Renal pelvis (tissue), 4 donors: ENCODE measurements around the gene SARDH. TPM values are rescaled to one million over a fixed set of nuclear protein-coding genes. Genes with fewer than 3 reads are reported as not detected.

Experiments
- DNase-seq: peaks from one replicate; pipeline ENCODE4 v3.0.0-alpha.2; 2013
- polyA plus RNA-seq, 3 donors: library from polyadenylated mRNA; unstranded; fragments of 120-200 nt; gene quantifications; one replicate each; pipeline ENCODE4 v1.2.1, GENCODE V29; 2013; ENCODE audit not compliant: insufficient read length in 3 of 3

SARDH gene
- polyA plus RNA-seq, 3 donors: 12.9 to 14.8 (median 13.1) TPM

DNA sequence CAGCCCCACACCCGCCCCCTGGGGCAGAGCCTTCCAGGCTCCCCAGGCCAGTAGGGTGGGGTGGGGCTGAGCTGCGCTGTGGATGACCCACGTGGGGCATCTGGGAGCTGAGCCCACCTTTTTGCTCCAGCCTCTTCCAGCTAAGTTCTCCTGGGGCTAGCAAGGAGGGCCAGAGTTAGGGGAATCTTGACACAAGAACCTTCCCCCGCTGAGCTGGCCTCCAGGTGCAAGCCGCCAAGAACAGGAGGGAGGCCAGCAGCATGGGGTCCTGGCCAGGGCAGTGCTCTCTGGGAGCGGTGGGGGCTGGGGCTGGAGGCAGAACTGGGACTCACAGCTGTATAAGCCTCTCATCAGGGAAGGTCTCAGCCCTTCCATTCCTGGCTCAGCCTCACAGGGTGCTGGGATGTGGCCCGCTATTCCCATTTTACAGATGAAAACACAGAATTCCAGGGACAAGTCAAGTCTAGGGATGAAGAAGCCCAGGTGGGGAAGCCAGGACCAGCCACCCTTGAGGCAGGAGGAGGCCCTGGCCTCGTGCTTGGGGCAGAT lies 21.5 kb downstream of the SARDH start:
- no peak for DNase-seq

DNA sequence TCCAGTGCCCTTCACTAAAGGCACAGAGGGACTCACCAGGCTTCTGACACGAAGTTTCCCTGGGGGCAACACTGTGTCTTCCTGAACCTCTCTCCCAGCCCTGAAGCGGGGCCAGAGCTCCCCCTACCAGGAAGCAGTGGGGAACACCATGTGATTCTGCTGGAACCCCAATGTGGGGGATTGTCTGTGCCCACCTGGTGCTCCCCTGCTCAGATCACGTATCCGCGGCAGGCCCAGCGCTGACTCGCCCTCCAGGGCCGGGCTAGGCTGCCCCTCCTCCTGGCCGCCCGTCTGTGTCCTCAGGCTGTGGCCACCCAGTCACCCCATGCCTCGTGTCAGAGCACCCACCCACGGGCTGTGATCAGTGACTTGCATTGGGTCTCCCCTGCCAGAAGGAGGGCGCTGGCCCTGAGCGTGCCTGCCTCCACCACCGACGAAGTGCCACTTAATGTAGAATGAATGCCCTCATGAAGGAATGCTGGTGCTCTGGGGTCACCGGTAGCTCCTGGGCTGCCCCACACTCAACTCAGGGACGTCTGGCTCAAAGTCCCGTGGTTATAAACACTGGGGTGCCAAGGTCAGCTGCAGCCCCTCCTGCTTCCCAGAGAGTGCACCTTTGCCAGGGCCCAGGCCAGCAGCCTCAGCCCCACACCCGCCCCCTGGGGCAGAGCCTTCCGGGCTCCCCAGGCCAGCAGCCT lies 22.1 kb downstream of the SARDH start:
- DNase-seq: no peak

DNA sequence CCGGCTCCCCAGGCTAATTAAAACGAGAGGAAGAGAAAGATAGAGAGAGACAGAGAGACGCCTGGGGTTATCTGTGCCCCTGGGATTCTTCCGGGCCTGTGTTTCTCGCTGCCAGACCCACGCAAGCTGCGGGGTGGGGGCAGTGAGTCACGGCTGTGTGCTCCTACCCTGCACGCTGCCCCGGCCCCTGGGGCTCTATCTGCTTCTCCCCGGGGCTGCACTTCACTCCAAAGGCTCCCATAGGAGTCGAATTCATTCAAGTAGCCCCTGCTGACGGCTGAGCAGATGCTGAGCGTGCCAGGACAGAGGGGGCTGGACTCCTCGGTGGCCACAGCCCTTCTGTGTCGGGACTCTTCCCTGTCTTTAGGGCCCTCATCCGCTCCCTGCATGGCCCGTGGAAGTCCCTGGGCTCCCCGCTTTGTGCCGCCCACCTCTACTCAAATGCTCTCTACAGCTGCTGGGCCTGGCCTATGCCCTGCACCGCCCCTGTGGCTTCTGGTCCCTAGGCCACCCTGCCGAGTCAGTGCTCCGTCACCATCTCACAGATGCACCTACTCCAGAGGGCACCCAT lies 22.8 kb downstream of the SARDH start:
- no peak for DNase-seq

DNA sequence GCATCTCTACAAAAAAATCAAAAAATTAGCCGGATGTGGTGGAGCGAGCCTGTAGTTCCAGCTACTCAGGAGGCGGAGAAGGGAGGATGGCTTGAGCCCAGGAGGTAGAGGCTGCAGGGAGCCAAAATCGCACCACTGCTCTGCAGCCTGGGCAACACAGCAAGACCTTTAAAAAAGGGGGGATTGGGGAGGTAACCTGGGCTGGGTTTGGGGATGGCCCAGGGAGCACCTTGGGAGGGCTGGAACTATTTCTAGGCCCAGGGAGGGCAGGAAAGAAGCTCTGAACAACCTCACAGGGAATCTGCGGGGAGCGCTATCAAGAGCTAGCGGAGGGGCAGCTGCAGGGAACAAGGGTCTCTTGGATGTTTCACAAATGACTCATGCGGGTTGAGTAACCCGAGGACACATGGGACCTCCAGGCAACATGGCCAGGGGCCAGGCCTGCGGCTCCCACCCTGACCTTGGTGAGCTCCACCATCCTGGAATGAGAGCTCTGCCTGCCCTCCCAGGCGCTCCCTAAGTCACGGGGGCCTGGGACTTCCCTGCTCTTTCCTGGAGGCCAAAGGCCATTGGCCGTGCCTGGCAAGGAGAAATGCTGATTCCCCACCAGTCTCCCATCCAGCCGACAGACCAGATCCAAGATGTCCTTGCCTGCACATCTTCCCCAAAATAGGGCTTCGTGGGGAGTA lies 23.4 kb downstream of the SARDH start:
- no peak for DNase-seq

DNA sequence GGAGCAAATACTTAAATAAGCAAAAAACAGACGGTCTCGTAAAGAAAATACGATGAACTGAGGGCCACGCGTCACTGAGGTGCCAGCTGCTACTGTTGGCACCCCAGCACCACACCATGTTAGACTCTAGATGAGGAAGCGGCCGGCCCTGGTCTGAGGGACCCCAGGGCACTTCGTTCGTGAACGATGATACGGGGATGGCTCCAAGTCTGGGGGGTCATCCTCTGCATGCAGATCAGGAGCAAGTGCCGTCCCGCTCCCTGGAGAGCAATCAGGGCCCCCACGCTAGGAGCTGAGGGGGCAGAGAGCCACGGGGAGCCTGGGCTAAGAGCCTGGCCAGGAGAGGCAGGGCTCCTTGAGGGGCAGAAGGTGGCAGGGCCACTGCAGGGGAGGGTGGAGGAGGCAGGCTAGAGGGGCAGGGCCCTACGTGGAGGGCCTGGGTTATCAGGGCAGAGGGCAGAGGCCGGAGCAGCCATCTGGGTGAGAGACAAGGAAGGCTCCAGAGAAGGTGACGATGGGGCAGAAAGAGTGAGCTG lies 24.1 kb downstream of the SARDH start:
- no peak for DNase-seq

DNA sequence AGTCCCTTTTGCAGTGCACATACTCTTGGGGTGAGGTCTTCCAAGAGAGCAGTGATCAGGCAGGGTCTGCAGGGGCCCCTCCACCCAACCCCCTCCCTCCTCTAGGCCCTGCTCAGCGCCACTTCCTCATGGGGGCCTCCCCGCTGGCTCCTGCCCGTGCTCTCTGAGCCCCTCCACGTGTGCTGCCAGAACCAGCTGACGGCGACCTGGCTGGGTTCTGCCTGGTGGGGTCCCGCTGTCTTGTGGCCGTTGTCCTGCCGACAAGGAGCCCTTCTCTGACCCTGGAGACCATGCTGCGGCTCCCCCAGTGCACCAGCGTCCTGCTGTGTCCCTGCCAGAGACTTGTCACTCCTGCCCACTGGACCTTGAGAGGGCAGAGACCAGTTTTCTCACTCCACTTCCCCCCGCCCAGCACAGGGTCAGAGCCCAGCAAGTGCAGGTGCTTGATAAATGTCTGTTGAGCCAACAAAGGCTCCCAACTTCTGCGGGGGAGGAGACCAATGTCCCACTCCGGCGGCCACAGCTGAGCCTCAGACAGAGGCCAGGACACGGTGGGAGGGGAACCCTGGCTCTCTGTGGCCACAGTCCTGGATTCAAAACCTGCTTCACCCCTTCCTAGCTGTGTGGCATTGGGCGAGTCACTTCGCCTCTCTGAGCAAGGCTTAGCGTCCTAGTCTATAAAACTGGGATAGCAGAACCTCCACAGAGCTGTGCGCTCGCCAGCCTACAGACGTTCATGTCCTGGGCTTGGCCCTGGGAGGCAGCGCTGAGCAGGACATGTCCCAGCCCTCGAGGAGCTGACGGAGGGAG lies 24.8 kb downstream of the SARDH start:
- DNase-seq: no peak

DNA sequence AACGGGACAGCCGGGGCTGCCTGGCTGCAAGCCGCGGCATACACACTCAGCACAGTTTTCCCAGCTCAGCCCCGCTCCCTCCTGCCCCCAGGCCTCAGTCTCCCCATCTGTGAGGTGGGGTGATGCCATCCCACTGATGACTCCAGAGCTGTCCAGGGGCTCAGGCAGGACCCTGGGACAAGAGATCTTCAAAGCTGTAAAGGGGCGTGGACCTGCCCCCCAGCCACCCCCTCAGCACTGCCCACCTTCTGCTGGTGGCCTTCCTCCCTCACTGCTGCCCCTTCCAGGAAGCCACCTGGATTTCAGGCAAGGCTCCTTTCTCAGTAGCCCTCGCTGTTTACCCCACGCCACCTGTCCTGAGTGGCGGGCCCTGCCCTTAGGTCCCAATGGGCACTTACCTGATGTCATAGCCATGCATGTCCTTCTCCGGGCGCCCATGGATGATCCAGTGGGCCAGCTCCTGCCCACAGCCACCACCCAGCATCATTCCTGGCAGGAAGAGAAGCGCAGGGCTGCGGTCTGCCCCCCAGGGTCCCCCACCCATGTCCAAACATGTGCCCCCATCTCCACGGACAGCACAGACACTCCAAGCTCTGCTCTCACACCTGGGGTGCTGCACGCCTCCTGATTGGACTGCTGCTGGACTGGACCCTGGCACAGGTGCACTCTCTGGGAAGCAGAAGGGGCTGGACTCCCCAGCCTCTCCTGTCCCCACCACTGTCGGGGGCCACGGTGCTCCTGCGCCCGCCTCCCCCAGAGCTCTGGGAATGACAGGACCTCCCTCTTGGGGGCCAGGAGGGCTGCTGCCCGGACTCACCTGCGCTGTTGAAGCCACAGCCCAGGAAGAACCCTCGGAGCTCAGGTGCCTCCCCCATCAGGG lies 25.7 kb downstream of the SARDH start:
- no peak for DNase-seq

DNA sequence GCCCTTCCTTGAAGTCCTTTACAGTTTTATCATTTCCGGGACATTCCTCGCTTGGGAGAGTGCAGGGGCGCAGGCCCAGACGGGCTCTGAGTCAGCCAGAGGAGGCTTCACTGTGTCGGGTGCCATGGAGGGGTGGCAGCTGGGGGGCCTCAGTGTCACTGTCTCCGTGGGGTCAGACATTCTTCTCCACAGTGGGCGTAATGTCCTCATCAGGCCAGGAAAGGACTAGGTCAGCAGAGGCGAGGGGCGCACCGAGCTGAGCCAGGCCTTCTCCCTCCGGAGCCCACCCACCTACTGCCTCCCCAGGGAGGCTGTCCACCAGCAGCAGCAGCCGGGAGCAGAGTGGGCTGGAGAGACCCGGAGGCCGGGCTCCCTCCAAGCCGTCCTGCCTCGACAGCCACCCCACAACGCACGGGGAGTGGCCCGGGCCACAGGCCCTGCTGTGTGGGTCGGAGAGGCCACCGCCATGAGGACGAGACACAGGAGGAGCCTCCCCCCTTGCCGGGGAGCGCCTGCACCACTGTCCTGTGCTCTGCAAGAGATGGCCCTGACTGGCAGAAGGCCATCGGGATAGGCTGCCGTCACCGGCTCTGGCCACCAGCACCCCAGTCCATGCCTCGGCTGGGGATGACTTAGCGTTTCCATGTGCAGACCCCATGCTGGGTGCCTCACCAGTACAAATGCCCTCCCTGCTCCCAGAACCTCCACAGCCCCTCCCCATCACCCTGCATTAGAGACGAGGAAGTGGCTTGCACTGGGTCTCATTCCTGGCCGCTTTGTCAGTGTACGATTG lies 26.5 kb downstream of the SARDH start:
- DNase-seq: no peak

DNA sequence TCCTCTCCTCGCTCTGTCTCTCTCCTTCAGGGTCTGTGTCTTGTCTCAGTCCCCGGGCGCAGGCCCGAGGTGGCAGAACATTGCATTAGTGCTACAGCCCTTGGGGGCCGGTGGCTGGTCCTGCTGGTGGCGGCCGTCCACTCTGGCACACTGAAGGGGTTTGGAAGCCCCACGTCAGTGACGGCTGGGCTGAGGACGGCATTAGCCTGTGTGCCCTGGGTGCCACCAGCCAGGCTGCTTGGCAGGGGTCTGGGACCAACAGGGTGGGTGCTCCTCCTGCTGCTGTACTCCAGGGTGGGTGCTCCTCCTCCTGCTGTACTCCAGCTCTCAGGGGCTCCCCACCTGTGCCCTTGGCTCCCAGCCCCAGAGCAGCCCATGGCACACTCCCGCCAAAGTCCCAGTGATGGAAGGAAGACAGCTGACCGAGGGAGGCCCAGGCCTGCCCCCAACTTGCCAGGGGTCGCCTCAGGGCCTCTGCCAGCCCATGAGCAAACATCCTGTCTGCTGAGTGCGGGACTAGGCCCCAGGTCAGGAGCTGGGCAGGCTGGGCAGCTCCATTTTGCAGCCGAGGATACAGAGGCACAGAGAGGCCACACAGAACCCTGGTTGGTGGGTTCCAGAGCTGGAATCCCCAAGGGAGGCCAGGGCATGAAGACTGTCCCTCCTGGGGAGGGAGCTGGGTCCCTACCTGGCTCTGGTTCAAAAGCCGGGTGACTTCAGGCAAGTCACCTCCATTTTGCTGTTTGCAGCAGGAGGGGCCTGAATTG lies 27.3 kb downstream of the SARDH start:
- DNase-seq: no peak

DNA sequence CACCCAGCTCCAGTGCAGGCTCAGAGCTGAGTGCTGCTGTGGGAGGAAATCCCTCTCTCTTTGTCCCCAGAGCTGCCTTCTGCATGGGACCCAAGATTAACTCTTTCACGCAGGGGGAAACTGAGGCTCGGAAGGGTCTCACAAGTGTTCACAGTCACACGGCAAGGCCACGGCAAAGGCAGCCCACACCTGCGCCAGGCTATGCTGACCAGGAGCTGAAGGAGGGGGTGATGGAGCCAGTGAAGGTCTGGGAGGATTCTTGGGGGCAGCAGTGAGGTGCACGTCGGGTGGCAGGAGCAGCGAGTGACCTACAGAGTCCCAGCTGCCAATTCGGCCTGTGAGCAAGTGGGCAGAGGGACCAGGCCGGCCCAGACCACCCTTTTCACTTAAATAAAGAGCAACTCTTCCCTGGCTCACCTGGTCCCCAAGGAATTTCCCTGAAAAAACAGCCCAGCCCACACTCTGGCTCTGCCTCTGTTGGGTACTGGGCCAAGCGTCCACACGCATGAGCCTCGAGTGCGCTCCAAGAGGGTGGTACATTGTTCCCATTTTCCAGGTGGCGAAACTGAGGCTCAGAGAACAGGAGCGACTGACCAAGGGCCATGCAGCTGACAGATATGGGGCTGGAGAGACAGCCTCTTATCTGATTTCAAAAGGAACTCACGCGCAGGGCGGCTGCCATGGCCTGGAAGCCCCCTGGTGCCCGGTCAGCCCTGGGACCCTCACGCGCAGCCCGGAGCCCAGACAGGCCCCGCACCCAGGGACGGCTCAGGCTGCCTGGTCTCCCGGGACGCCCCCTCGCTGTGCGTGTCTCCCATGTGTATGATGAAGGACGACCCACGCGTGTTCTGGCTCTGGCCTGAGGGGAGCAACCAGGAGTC lies 28.2 kb downstream of the SARDH start:
- no peak for DNase-seq

DNA sequence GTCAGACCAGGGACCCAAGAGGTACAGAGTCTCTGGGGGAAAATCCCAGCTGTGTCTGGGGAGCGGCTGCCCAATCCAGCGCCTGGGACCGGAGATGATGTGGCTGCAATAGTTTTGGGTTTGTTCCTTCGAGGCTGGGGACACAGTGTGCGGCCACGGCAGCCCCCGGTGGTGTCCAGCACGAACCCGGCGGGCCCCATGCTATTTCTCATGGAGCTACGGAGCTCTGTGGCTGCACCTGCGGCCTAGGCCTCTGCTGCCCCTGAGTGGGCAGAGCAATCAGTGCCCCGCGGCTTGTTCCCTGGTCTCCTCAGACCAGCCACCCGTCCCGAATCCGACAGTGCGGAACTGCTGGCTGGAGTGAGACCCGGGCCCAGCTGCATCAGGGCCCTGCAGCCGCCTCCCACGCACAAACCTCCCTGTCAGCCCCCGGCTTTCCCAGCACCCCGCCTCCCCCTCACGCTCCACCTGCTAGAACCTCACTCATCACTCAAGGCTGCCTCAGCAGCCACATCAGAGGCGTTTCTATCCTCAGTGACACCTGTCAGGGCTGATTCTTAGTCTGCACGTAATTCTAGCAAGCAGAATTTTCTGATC lies 29.0 kb downstream of the SARDH start:
- peak; percentile 90 for DNase-seq

DNA sequence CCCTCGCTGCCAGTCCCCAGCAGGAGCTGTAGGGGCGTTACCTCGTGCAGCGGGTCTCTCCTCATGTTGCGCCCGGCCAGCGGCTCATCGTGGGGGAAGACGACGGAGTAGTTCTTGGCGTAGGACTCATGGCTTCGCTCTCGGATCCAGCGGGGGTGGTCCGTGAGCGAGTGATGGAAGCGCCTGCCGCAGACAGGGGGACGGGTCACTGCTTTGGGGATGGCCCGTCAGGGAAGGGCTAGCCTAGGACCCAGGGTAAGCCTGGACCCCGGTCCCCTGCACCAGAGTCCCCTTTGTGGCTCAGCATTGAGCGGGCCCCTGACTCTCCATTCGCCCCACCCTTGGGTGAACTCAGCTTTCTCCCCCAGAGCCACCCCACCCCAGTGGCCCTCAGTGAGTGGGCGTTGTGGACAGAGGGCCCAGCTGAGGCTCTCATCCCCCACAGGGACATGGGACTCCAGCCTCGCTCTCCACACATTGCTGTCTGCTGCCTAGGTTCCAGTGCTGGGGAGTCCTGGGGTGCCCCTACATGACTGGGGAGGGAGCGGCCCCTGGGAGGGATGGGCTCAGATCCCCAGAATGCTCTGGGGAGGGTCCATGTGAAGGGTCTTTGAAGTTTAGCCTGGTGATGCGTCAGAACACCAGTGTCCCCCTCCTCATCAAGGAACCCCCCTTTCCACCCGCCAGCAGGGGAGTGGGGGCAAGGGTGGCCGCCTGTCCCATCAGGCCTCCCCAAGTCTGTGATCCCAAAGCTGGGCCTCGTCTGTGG lies 29.7 kb downstream of the SARDH start:
- no peak for DNase-seq

DNA sequence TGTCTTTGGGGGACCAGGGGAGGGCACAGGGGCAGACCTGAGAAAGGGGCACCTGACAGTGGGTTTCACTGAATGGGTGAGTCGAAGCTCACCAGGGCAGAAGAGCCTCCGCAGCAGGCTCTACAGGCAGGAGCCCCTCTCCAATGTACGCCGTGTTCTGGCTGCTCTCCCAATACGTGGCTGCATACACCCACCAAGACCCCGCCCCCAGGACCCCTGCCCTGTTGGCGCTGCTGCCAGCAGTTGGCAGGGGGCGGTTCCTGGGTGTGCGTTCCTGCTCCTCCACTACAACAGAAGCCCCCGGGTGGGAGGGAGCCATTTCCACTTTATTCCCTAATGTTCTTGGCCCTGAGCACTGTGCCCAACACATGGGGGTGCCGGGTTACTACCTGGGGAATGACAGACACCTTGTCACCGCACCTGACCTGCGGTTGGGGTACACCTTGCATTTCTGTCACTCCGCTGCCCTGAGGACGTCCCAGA lies 30.3 kb downstream of the SARDH start:
- no peak for DNase-seq

DNA sequence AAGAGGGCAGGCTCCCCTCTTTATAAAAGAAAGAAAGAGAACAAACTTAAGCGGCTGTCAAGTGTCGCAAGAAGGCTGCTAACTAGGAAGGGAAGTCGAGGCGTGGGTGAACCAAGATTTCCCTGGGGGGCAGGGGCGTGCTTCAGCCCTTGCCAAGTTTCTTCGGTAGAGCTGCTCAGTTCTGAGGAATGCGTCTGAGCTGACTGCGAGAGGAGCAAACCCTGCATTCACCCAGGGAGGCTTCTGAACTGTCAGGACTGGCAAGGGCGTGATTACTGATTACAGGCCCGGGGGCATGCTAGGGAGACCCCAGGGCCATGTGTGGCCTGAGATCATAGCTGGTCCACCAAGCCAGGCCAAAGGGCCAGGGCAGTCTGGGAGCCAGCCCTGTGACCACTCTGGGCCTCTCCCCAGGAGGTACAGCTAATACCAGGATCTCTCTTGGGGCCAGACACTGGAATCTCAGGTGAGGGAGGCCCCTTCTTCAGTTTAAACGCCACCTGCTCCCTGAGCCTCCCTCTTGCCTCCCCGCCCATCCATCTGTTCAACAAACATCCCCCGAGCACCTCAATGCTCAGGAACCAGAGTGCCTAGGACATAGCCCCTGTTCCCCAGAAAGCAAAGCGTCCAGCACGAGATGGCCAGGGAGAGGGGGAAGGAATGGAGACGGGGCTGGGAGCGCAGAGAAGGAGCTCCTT lies 30.9 kb downstream of the SARDH start:
- DNase-seq: no peak

DNA sequence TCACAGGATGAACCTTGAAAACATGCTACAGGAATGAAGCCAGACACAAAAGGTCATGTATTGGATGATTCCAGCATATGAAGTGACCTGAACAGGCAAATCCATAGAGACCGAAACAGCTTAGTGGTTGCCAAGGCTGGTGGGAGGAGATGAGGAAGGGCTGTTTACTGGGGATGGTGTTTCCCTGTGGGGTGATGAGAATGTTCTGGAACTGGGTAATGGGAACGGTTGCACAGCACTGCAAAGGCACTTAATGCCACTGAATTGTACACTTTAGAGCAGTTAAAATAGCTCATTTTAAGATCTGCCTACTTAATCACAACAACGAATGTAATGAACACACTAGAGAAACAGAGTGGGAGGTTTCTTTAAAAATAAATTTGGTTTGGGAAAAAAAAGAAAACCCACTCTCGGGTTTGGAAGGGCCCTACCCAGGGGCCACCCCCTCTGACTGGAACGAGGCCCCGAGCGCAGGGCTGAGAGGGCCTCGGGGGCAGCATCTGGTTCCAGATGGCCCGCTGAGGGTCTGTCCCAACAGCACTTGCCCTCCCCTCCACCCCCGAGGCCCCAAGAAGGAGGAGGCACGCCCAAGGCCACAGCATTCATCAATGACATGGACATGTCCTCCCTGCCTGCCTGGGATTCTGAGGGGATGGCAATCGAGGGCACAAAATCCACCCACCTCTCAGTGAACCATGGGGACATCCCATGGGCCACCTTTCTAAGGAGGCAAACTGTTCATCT lies 31.7 kb downstream of the SARDH start:
- DNase-seq: no peak
